Measurements from ENCODE around the gene UBFD1. TPM values are rescaled to one million over a fixed set of nuclear protein-coding genes. Genes with fewer than 3 reads are reported as not detected.
A peak's percentile ranks its signal among the peaks of the same experiment; 100 is the strongest.

UBFD1 gene
- total and polyA plus RNA-seq, 11 donors: 17.9 to 116 (median 49.9) TPM

- DNase-seq (no peak), ATAC-seq (no peak)
- intact Hi-C loops (cut with DNase I): no loop called here
- no peaks in the 10 kb centered on the region for H3K27me3 ChIP-seq
- peaks cover 0 to 58% (median 0%) of the 10 kb centered on the region in 12 donors for H3K4me1 ChIP-seq
- no peaks in the 10 kb centered on the region for H3K9me3 ChIP-seq
- WGBS, 4 donors: 69 to 94% (median 81%) methylated on average over 4 of the region's 4 CpGs
- H3K27ac ChIP-seq: peak overlapping the region in 1 of 12 donors; percentile 86
- TF ChIP-seq, protein P1, sequence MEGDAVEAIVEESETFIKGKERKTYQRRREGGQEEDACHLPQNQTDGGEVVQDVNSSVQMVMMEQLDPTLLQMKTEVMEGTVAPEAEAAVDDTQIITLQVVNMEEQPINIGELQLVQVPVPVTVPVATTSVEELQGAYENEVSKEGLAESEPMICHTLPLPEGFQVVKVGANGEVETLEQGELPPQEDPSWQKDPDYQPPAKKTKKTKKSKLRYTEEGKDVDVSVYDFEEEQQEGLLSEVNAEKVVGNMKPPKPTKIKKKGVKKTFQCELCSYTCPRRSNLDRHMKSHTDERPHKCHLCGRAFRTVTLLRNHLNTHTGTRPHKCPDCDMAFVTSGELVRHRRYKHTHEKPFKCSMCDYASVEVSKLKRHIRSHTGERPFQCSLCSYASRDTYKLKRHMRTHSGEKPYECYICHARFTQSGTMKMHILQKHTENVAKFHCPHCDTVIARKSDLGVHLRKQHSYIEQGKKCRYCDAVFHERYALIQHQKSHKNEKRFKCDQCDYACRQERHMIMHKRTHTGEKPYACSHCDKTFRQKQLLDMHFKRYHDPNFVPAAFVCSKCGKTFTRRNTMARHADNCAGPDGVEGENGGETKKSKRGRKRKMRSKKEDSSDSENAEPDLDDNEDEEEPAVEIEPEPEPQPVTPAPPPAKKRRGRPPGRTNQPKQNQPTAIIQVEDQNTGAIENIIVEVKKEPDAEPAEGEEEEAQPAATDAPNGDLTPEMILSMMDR (IDR thresholded peaks at IDR 0.05): no peak
- no peak for TF ChIP-seq POLR2A (IDR thresholded peaks at IDR 0.05)
- H3K4me3 ChIP-seq: no peak overlapping the region
- H3K36me3 ChIP-seq: peaks cover 0 to 63% (median 37%) of the 10 kb centered on the region in 9 donors
These were observed 36.3 kb upstream of the UBFD1 start for GRCh38 chr16:23521037-23521743.

- ATAC-seq: no peak
- no peak overlapping the region for H3K27ac ChIP-seq
- intact Hi-C loops (cut with DNase I): no loop called here
- 96 to 99% (median 97%) methylated on average over 4 of the region's 4 CpGs for WGBS, 4 donors
- no peaks in the 10 kb centered on the region for H3K9me3 ChIP-seq
- DNase-seq: no peak
- no peaks in the 10 kb centered on the region for H3K27me3 ChIP-seq
- no peak overlapping the region for H3K4me3 ChIP-seq
- TF ChIP-seq POLR2A (IDR thresholded peaks at IDR 0.05): no peak
- TF ChIP-seq, protein P1 (IDR thresholded peaks at IDR 0.05): no peak
- H3K4me1 ChIP-seq: peaks cover 0 to 50% (median 0%) of the 10 kb centered on the region in 12 donors
- peaks cover 0 to 71% (median 42%) of the 10 kb centered on the region in 9 donors for H3K36me3 ChIP-seq
These were observed 35.6 kb upstream of the UBFD1 start for GRCh38 chr16:23521965-23522364.

DNA sequence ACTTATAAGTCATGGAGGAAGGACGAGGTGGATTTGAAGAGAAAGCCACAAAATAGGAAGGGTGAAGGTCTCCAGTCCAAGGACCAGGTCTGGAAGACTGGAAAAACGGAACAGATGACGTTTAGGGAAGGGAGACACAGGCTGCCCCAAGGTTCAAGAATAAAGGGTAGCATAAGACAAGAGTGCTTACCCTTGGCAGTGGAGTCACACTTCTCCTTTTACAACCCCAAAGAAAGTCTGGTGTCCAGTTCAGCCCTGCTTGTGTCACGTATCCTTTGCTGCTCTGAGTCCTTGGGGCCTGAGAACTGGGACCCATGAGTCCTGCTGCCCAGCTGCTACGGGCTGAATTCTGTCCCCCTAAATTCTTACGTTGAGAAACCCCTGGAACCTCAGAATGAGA is 34.2 kb upstream of the UBFD1 start:
- peaks cover 0 to 83% (median 53%) of the 10 kb centered on the region in 9 donors for H3K36me3 ChIP-seq
- intact Hi-C loops (cut with DNase I): no loop called here
- DNase-seq: no peak
- 90 to 95% (median 94%) methylated on average over 6 of the region's 6 CpGs for WGBS, 4 donors
- H3K27me3 ChIP-seq: no peaks in the 10 kb centered on the region
- H3K27ac ChIP-seq: peak overlapping the region in 1 of 12 donors; percentile 76
- TF ChIP-seq, protein P1 (IDR thresholded peaks at IDR 0.05): no peak
- no peak for TF ChIP-seq POLR2A (IDR thresholded peaks at IDR 0.05)
- H3K9me3 ChIP-seq: no peaks in the 10 kb centered on the region
- ATAC-seq: no peak
- H3K4me1 ChIP-seq: peaks cover 0 to 40% (median 0%) of the 10 kb centered on the region in 12 donors
- no peak overlapping the region for H3K4me3 ChIP-seq

GRCh38 chr16:23523876-23524385 is 33.6 kb upstream of the UBFD1 start:
- ATAC-seq: no peak
- Histone ChIP-seq H3K27ac (peak overlapping the region in 1 of 12 donors; percentile 76), H3K9me3 (no peaks in the 10 kb centered on the region), H3K4me3 (no peak overlapping the region), H3K4me1 (peaks cover 0 to 38% (median 0%) of the 10 kb centered on the region in 12 donors), H3K36me3 (peaks cover 0 to 89% (median 60%) of the 10 kb centered on the region in 9 donors), H3K27me3 (no peaks in the 10 kb centered on the region)
- TF ChIP-seq POLR2A (IDR thresholded peaks at IDR 0.05): no peak
- TF ChIP-seq, protein P1 (IDR thresholded peaks at IDR 0.05): no peak
- intact Hi-C loops (cut with DNase I): no loop called here
- DNase-seq: no peak
- 75 to 84% (median 79%) methylated on average over 7 of the region's 7 CpGs for WGBS, 4 donors
